Measurements from ENCODE around the gene COL5A3. TPM values are rescaled to one million over a fixed set of nuclear protein-coding genes. Genes with fewer than 3 reads are reported as not detected.

The COL5A3 gene
- total and polyA plus RNA-seq, 12 donors: 3.8 to 35.6 (median 10.7) TPM

DNA sequence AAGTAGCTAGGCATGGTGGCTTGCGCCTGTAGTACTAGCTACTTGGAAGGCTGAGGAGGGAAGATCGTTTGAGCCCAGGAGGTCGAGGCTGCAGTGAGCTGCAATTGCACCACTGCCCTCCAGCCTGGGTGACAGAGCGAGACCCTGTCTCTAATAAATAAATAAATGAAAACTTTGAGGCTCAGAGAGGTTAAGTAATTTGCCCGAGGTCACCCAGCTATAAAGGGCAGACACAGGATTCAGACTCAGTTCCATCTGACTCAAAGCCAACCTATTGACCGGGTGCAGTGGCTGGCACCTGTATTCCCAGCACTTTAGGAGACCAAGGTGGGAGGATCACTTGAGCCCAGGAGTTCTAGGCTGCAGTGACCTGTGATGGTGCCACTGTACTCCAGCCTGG lies 66.6 kb downstream of the COL5A3 start:
- no peak for TF ChIP-seq CTCF (IDR thresholded peaks at IDR 0.05)
- Histone ChIP-seq H3K9me3 (peaks cover 0 to 22% (median 8%) of the 10 kb centered on the region in 11 donors), H3K27me3 (peaks cover 0 to 34% (median 9%) of the 10 kb centered on the region in 7 donors), H3K4me1 (peaks cover 0 to 24% (median 5%) of the 10 kb centered on the region in 9 donors), H3K36me3 (no peaks in the 10 kb centered on the region), H3K27ac (no peak overlapping the region), H3K4me3 (no peak overlapping the region)
- WGBS, 2 donors: 86 to 90% methylated on average over 6 of the region's 6 CpGs
- no peak for ATAC-seq
- intact Hi-C loops (cut with DNase I): loop anchor here in 2 of 10 donors (2.0 to 10.0 kb wide), 2 partner anchors 61 to 65 kb away; no protein-coding TSS in a partner anchor
- no peak for DNase-seq

DNA sequence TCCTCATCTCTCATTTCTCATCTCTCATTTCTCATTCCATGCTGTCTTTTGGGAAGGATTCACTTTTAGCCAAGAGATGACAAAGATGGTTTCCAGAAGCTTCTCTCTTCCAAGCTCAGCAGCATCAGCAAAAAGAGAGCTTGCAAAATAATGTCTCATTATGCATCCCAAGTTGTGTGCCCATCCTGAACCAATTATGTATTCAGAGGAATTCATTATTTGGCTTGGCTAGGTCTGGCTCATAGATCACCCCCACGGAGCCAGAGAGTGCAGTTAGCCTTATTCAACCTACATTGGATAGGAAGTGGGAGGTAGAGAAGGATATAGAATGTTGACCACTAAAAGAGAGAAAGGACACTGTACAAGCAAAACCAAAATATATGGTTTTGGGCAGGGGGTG lies 68.6 kb downstream of the COL5A3 start:
- Histone ChIP-seq H3K9me3 (peaks cover 0 to 22% (median 8%) of the 10 kb centered on the region in 11 donors), H3K4me1 (peaks cover 0 to 21% (median 7%) of the 10 kb centered on the region in 9 donors), H3K27ac (no peak overlapping the region), H3K27me3 (peaks cover 0 to 43% (median 22%) of the 10 kb centered on the region in 7 donors), H3K4me3 (no peak overlapping the region), H3K36me3 (no peaks in the 10 kb centered on the region)
- ATAC-seq (no peak), DNase-seq (no peak)
- intact Hi-C loops (cut with DNase I): loop anchor here in 1 of 10 donors (10.0 kb wide), 1 partner anchor 63 kb away; no protein-coding TSS in a partner anchor
- no peak for TF ChIP-seq CTCF (IDR thresholded peaks at IDR 0.05)
- WGBS, 2 donors: 66 to 70% methylated on average over 1 of the region's 1 CpG

- no peak for ATAC-seq
- no peak for DNase-seq
- peaks cover 0 to 22% (median 8%) of the 10 kb centered on the region in 11 donors for H3K9me3 ChIP-seq
Observed at GRCh38 chr19:9941231-9941630, 69.1 kb downstream of the COL5A3 start.

GRCh38 chr19:9940778-9941177 lies 69.5 kb downstream of the COL5A3 start:
- 83 to 84% methylated on average over 2 of the region's 2 CpGs for WGBS, 2 donors
- Histone ChIP-seq H3K4me1 (peaks cover 3 to 18% (median 7%) of the 10 kb centered on the region in 9 donors), H3K36me3 (no peaks in the 10 kb centered on the region), H3K27ac (no peak overlapping the region), H3K9me3 (peaks cover 0 to 22% (median 8%) of the 10 kb centered on the region in 11 donors), H3K4me3 (no peak overlapping the region), H3K27me3 (peaks cover 0 to 46% (median 27%) of the 10 kb centered on the region in 7 donors)
- TF ChIP-seq CTCF (IDR thresholded peaks at IDR 0.05): no peak
- DNase-seq (no peak), ATAC-seq (no peak)
- intact Hi-C loops (cut with DNase I): loop anchor here in 1 of 10 donors (10.0 kb wide), 1 partner anchor 64 kb away; no protein-coding TSS in a partner anchor

More at GRCh38 chr19:9941231-9941630, 69.1 kb downstream of the COL5A3 start:
- WGBS, 2 donors: 50 to 53% methylated on average over 1 of the region's 1 CpG
- Histone ChIP-seq H3K4me3 (no peak overlapping the region), H3K4me1 (peaks cover 0 to 19% (median 9%) of the 10 kb centered on the region in 9 donors), H3K36me3 (no peaks in the 10 kb centered on the region), H3K27ac (no peak overlapping the region), H3K27me3 (peaks cover 0 to 46% (median 24%) of the 10 kb centered on the region in 7 donors)
- TF ChIP-seq CTCF (IDR thresholded peaks at IDR 0.05): no peak
- intact Hi-C loops (cut with DNase I): loop anchor here in 1 of 10 donors (10.0 kb wide), 1 partner anchor 64 kb away; no protein-coding TSS in a partner anchor

Measured in heart right ventricle (tissue), 16 donors.